K562 (cell line): ENCODE results near the gene TBC1D7. TPM values are rescaled to one million over a fixed set of nuclear protein-coding genes. Genes with fewer than 3 reads are reported as not detected.

ENCODE experiments used
- BHLHE40 ChIP-seq: IDR thresholded peaks from 2 replicates; pipeline ENCODE4 v1.6.1; 2011; ENCODE audit warnings: low read length, improper control_type of control experiment
- BRD4 ChIP-seq: fragments of 200-600 bp; sonication (generic); IDR thresholded peaks from 2 replicates; pipeline ENCODE4 v1.6.1; 2017; ENCODE audit warnings: inconsistent platforms
- CHD2 ChIP-seq: IDR thresholded peaks from 2 replicates; pipeline ENCODE4 v1.6.1; 2011; ENCODE audit warnings: low read depth, low read length
- CHD4 ChIP-seq: fragments of 200-600 bp; sonication (generic); IDR thresholded peaks from 3 replicates; pipeline ENCODE4 v1.6.1; 2012; ENCODE audit warnings: low read depth, mild to moderate bottlenecking, mixed read lengths, low read length, inconsistent platforms; ENCODE audit not compliant: insufficient read depth, insufficient replicate concordance, poor library complexity, severe bottlenecking
- DDX20 ChIP-seq: fragments of 450-650 bp; IDR thresholded peaks from 2 replicates; pipeline ENCODE4 v1.6.1; 2016; ENCODE audit warnings: missing genetic modification characterization, low read depth, mild to moderate bottlenecking, missing compliant biosample characterization, moderate library complexity
- HDAC1 ChIP-seq, 2 experiments: fragments of 450-650 bp; IDR thresholded peaks; 2 replicates each; pipeline ENCODE4 v1.6.1; 2016 to 2017; ENCODE audit warnings: inconsistent platforms in 1 of 2, mild to moderate bottlenecking in 1 of 2, moderate library complexity in 1 of 2
- HNRNPL ChIP-seq: fragments of 200-400 bp; formaldehyde crosslinking; IDR thresholded peaks from 2 replicates; pipeline ENCODE4 v1.6.1; 2017; ENCODE audit warnings: low read depth, mild to moderate bottlenecking, low read length
- KDM5B ChIP-seq: fragments of 200-600 bp; sonication (generic); IDR thresholded peaks from 2 replicates; pipeline ENCODE4 v1.6.1; 2012; ENCODE audit warnings: low read depth, mild to moderate bottlenecking, moderate library complexity, low read length, control low read depth, inconsistent platforms; ENCODE audit not compliant: insufficient replicate concordance
- L3MBTL2 ChIP-seq: fragments of 450-650 bp; IDR thresholded peaks from 2 replicates; pipeline ENCODE4 v1.6.1; 2016; ENCODE audit warnings: mild to moderate bottlenecking, moderate library complexity
- MBD2 ChIP-seq: sonication (generic); IDR thresholded peaks from 2 replicates; pipeline ENCODE4 v1.6.1; 2016; ENCODE audit warnings: low read depth, borderline replicate concordance
- MECOM ChIP-seq: fragments of 250-450 bp; sonication (Bioruptor Pico); IDR thresholded peaks from 2 replicates; pipeline ENCODE4 v1.8.0; 2022; ENCODE audit warnings: inconsistent platforms
- MEF2D ChIP-seq: conservative IDR thresholded peaks from 2 replicates; pipeline ENCODE4 v1.6.1; 2016; ENCODE audit warnings: low read depth, missing genetic modification characterization, missing compliant biosample characterization
- MTA3 ChIP-seq: fragments of 450-650 bp; formaldehyde crosslinking; IDR thresholded peaks from 2 replicates; pipeline ENCODE4 v1.6.1; 2017; ENCODE audit warnings: mild to moderate bottlenecking, borderline replicate concordance
- MTF1 ChIP-seq: fragments of 250-450 bp; sonication (Bioruptor Pico); IDR thresholded peaks from 2 replicates; pipeline ENCODE4 v1.9.0; 2021; ENCODE audit warnings: moderate library complexity, mild to moderate bottlenecking, inconsistent platforms, borderline replicate concordance
- NCOR1 ChIP-seq: fragments of 450-650 bp; IDR thresholded peaks from 2 replicates; pipeline ENCODE4 v1.6.1; 2016; ENCODE audit warnings: mild to moderate bottlenecking, moderate library complexity
- NFATC3 ChIP-seq: fragments of 450-650 bp; IDR thresholded peaks from 2 replicates; pipeline ENCODE4 v1.6.1; 2017; ENCODE audit warnings: mild to moderate bottlenecking
- POLR2AphosphoS2 ChIP-seq: IDR thresholded peaks from 2 replicates; pipeline ENCODE4 v1.6.1; 2012; ENCODE audit warnings: low read length, improper control_type of control experiment
- PRPF4 ChIP-seq: fragments of 200-400 bp; formaldehyde crosslinking; IDR thresholded peaks from one replicate; pipeline ENCODE4 v1.6.1; 2017; ENCODE audit warnings: low read length, low read depth, mild to moderate bottlenecking; ENCODE audit not compliant: insufficient read depth, poor library complexity, severe bottlenecking
- TCF3 ChIP-seq: sonication (generic); formaldehyde crosslinking; IDR thresholded peaks from 2 replicates; pipeline ENCODE4 v1.4.0; 2020; ENCODE audit warnings: mild to moderate bottlenecking, missing genetic modification reagents
- THRAP3 ChIP-seq: fragments of 450-650 bp; IDR thresholded peaks from 2 replicates; pipeline ENCODE4 v1.6.1; 2016; ENCODE audit warnings: mild to moderate bottlenecking, inconsistent platforms, borderline replicate concordance
- U2AF1 ChIP-seq: fragments of 200-400 bp; formaldehyde crosslinking; optimal IDR thresholded peaks from 2 replicates; pipeline ENCODE3; 2017; ENCODE audit warnings: mild to moderate bottlenecking, low read depth, low read length, moderate library complexity
- polyA plus RNA-seq, 8 experiments: library from polyadenylated mRNA; depleted of rRNA in 4 of 8; stranded (reverse) in 5 of 8; unstranded in 3 of 8; fragments of >200 nt; fragmentation: Nextera tagmentation in 2 of 8; fragmentation: Illumina TruSeq in 1 of 8; extraction: Ambion mirVana in 2 of 8; extraction: Trizol in 1 of 8; gene quantifications; 2 replicates each; pipeline versions ENCODE4 v1.2.1 to v1.2.3, GENCODE V29; 2011 to 2014; ENCODE audit warnings: inconsistent platforms in 1 of 8, missing spikeins in 1 of 8
- total RNA-seq, 7 experiments: library from RNA; depleted of rRNA in 6 of 7; stranded (reverse); fragments of >200 nt in 6 of 7; fragmentation: Illumina TruSeq in 2 of 7; extraction: Trizol in 2 of 7; gene quantifications; 2 replicates each; pipeline versions ENCODE4 v1.2.1 to v1.2.3, GENCODE V29; 2011 to 2021; ENCODE audit warnings: low replicate concordance in 1 of 7
- TF ChIP-seq, protein P1 (sequence below): fragments of 450-650 bp; IDR thresholded peaks from 2 replicates; pipeline ENCODE4 v1.6.1; 2017; ENCODE audit warnings: antibody characterized with exemption
- TF ChIP-seq, protein P2 (sequence below): fragments of 250-450 bp; sonication (Bioruptor Pico); IDR thresholded peaks from 2 replicates; pipeline ENCODE4 v1.5.0; 2021
- TF ChIP-seq, protein P3 (sequence below): fragments of 250-450 bp; sonication (Bioruptor Pico); IDR thresholded peaks from 2 replicates; pipeline ENCODE4 v1.6.1; 2021; ENCODE audit warnings: mild to moderate bottlenecking

Gene TBC1D7
- total and polyA plus RNA-seq, 9 of the 15 experiments (the other 6 are each of a cell fraction or from before 2014, with no cell fraction given), result 49.4 to 107 (median 61.1) TPM

DNA sequence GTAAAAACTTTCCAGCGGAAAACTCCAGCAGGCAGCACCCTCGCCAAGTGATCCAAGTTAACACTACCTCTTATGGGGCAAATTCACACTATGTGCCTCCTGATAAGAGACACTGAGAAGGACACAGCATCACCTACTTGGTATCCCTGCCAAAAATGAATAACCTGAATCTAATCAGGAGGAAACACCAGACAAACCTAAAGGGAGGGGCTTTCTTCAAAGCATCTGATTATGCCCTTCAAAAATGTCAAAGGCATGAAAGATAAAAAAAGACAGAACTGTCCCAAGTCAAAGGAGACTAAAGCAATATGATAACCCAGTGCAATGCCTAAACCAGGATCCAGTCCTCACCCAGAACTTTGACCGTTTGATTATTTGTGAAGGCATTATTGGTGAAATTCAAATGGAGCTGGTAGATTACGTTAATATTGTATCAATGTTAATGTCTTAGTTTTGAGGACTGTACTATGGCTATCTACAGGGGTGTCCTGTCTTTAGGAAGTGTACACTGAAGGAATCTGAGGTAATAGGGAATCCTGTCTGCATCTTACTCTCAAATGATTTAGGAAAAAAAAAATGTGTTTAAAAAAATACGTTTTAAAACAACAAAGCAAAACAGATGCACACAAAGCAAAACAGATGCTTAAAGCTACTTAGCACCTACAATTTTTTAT is 8.3 kb downstream of the TBC1D7 start (continued):
- no peak for TF ChIP-seq KDM5B
- TF ChIP-seq CHD2, result no peak
- TF ChIP-seq TCF3 (CRISPR knock-in tag), result peak; percentile 91
- TF ChIP-seq, protein P1, sequence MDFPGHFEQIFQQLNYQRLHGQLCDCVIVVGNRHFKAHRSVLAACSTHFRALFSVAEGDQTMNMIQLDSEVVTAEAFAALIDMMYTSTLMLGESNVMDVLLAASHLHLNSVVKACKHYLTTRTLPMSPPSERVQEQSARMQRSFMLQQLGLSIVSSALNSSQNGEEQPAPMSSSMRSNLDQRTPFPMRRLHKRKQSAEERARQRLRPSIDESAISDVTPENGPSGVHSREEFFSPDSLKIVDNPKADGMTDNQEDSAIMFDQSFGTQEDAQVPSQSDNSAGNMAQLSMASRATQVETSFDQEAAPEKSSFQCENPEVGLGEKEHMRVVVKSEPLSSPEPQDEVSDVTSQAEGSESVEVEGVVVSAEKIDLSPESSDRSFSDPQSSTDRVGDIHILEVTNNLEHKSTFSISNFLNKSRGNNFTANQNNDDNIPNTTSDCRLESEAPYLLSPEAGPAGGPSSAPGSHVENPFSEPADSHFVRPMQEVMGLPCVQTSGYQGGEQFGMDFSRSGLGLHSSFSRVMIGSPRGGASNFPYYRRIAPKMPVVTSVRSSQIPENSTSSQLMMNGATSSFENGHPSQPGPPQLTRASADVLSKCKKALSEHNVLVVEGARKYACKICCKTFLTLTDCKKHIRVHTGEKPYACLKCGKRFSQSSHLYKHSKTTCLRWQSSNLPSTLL, result no peak
- TF ChIP-seq MBD2, result no peak
- TF ChIP-seq HNRNPL, result no peak
- TF ChIP-seq NFATC3, result no peak
- peak in 1 of 2 experiments; percentile 68; a peak in 2 of 4 replicates for TF ChIP-seq HDAC1 (IDR thresholded peaks at IDR 0.05)
- no peak for TF ChIP-seq DDX20 (tag)
- TF ChIP-seq, protein P2, sequence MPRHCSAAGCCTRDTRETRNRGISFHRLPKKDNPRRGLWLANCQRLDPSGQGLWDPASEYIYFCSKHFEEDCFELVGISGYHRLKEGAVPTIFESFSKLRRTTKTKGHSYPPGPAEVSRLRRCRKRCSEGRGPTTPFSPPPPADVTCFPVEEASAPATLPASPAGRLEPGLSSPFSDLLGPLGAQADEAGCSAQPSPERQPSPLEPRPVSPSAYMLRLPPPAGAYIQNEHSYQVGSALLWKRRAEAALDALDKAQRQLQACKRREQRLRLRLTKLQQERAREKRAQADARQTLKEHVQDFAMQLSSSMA (CRISPR knock-in tag), result no peak
- no peak for TF ChIP-seq BRD4
- no peak for TF ChIP-seq THRAP3
- TF ChIP-seq, protein P3, sequence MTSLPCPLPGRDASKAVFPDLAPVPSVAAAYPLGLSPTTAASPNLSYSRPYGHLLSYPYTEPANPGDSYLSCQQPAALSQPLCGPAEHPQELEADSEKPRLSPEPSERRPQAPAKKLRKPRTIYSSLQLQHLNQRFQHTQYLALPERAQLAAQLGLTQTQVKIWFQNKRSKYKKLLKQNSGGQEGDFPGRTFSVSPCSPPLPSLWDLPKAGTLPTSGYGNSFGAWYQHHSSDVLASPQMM (CRISPR knock-in tag), result no peak
- peak; percentile 22; the same call in 1 of the 2 replicates for TF ChIP-seq MECOM
- TF ChIP-seq POLR2AphosphoS2, result no peak
- TF ChIP-seq L3MBTL2, result peak; percentile 18; the same call in 1 of the 2 replicates
- no peak for TF ChIP-seq MTF1
- TF ChIP-seq CHD4, result no peak
- TF ChIP-seq NCOR1, result peak; percentile 94
- TF ChIP-seq BHLHE40, result no peak
- no peak for TF ChIP-seq MEF2D (tag)
- no peak for TF ChIP-seq PRPF4
- TF ChIP-seq MTA3, result peak; percentile 65; the same call in 1 of the 2 replicates
- TF ChIP-seq U2AF1, result no peak
